Activated naive CD4-positive, alpha-beta T cell treated with anti-CD3 and anti-CD28 coated beads for 36 hours (primary cell): ENCODE measurements around the gene ABLIM2. TPM values are rescaled to one million over a fixed set of nuclear protein-coding genes. Genes with fewer than 3 reads are reported as not detected.

ENCODE experiments used
- CTCF ChIA-PET: fragments of 350-600 bp; sonication (Branson Sonifier 250); formaldehyde crosslinking; loops from one replicate; lab custom pipeline; 2021; ENCODE audit warnings: antibody characterized with exemption; lab: Charles Lee
- DNase-seq: peaks from one replicate; pipeline ENCODE4 v3.0.0-alpha.2; 2020
- H3K27ac Mint-ChIP-seq: one replicate; pipeline ENCODE4 v1.8.0; 2021; ENCODE audit warnings: mild to moderate bottlenecking, mixed read lengths
- H3K27me3 Mint-ChIP-seq: one replicate; pipeline ENCODE4 v1.8.0; 2021; ENCODE audit warnings: low read depth, mixed read lengths
- H3K36me3 Mint-ChIP-seq: one replicate; pipeline ENCODE4 v1.8.0; 2021; ENCODE audit warnings: low read depth, mixed read lengths
- H3K4me1 Mint-ChIP-seq: one replicate; pipeline ENCODE4 v1.8.0; 2021; ENCODE audit warnings: low read depth, mixed read lengths
- H3K4me3 Mint-ChIP-seq: one replicate; pipeline ENCODE4 v1.8.0; 2021; ENCODE audit warnings: mild to moderate bottlenecking, moderate library complexity, mixed read lengths
- H3K9me3 Mint-ChIP-seq: one replicate; pipeline ENCODE4 v1.8.0; 2021; ENCODE audit warnings: mixed read lengths
- intact Hi-C: fragments of 100-400 bp; cut with micrococcal nuclease; formaldehyde crosslinking; loops from one replicate; pipeline ENCODE4 v1.15.1; 2023
- total RNA-seq, 2 experiments: library from RNA; stranded (reverse); gene quantifications; one replicate each; pipeline ENCODE4 v1.2.3, GENCODE V29; 2021

ABLIM2 gene
- total RNA-seq, 2 experiments from 2014 or later, result 0.22 to 0.24 TPM

DNA sequence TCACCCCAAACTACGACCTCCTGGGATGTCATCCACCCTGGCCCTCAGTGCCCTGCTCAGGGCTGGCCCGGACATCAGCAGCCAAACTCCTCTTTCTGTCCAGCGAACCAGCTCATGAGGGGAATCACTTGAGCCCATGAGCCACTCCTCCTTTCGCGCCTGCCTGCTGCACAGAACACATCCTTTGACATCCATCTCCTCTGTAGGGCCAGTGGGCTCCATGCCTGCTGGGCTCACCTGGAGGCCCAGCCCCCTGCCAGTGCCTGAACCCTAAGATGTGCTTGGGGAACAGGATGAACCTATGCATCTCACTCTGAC lies 43.5 kb downstream of the ABLIM2 start:
- CTCF ChIA-PET, result no interaction called here
- no peaks in the 10 kb centered on the region for H3K4me1 Mint-ChIP-seq
- intact Hi-C loops, result no loop called here
- no peaks in the 10 kb centered on the region for H3K9me3 Mint-ChIP-seq
- H3K4me3 Mint-ChIP-seq, result no peak overlapping the region
- no peak for DNase-seq
- no peaks in the 10 kb centered on the region for H3K36me3 Mint-ChIP-seq
- H3K27ac Mint-ChIP-seq, result no peak overlapping the region
- H3K27me3 Mint-ChIP-seq, result no peaks in the 10 kb centered on the region

DNA sequence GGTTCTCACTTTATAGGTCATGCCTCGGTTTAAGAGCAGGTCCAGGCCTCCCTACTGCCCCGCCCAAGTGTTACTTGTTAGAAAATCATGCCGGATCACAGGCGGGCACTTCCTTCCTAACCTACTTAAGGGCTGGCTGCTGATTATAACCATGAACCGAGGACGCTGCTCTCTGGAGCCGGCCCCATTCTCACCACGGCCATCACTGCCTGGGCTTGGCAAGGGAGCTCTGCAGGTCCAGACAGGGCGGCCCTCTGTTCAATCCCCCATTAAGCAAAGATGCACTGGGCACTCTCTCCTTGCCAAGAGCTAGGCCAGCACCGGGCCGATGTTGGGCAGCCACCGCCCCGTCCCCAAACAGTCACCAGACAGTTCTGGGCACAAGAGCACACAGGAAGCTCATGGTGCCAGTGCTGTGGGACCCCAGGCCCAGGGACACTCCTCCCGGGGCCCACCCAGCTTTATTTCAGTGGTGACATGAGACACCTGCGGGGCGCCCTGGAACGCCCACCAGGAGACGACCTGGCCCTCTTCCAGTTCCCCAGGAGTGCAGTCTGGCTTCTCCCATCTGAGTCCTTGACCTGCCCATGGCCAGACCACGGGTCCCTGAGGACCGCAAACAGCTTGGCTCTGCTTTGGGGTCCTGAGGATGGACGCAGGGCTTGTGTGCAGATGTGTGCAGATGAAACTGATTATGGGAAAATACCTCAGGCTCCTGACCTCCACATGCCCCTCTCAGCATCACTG lies 44.0 kb downstream of the ABLIM2 start:
- Mint-ChIP-seq H3K36me3 (no peaks in the 10 kb centered on the region), H3K4me1 (no peaks in the 10 kb centered on the region)

DNA sequence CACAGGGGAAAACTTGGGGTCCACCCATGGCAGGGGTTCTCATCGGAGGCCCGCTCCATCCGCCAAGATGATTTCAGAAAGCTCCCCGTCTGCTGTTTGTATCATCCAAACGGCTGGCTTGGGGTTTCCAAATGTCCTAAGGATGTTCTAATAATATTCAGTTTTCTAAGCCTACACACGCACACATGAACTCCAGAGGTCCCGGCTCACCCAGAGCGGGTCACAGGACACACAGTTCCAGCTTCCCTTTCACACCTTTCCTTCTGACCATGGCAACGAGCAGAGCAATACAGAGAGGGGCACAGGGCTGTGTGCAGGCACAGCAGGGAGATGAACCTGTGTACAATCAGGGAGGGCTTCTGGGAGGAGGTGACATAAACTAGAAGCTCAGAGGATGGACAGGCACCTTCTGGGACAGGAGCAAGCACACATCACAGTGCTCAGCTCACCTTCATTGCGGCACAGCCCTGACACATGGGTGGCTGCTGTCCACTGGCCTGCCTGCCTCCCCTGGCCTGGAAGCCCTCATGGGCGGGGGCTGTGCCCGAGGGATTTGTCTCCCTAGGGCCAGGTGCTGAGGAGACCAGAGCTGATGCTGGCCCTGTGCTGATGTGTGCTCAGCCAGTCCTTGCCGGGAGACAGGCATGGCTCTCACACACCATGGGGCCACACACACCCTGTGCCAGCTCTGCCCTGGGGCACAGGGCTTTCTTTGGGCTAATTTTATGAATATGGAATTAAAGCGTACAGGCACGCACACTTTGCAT lies 44.8 kb downstream of the ABLIM2 start:
- intact Hi-C loops, result no loop called here
- no peaks in the 10 kb centered on the region for H3K36me3 Mint-ChIP-seq
- DNase-seq, result no peak
- H3K27me3 Mint-ChIP-seq, result no peaks in the 10 kb centered on the region
- H3K27ac Mint-ChIP-seq, result no peak overlapping the region
- H3K4me3 Mint-ChIP-seq, result no peak overlapping the region
- CTCF ChIA-PET, result no interaction called here
- no peaks in the 10 kb centered on the region for H3K4me1 Mint-ChIP-seq
- H3K9me3 Mint-ChIP-seq, result no peaks in the 10 kb centered on the region

More for the DNA sequence above, 44.0 kb downstream of the ABLIM2 start:
- Mint-ChIP-seq H3K27ac (no peak overlapping the region), H3K4me3 (no peak overlapping the region), H3K9me3 (no peaks in the 10 kb centered on the region), H3K27me3 (no peaks in the 10 kb centered on the region)
- DNase-seq, result no peak
- intact Hi-C loops, result no loop called here
- CTCF ChIA-PET, result no interaction called here

- Mint-ChIP-seq H3K27me3 (no peaks in the 10 kb centered on the region), H3K4me3 (no peak overlapping the region), H3K27ac (no peak overlapping the region), H3K9me3 (no peaks in the 10 kb centered on the region), H3K4me1 (no peaks in the 10 kb centered on the region), H3K36me3 (no peaks in the 10 kb centered on the region)
- CTCF ChIA-PET, result no interaction called here
- no peak for DNase-seq
- intact Hi-C loops, result no loop called here
Observed at GRCh38 chr4:8112672-8113071, 45.9 kb downstream of the ABLIM2 start.

GRCh38 chr4:8112036-8112576 lies 46.5 kb downstream of the ABLIM2 start:
- no peaks in the 10 kb centered on the region for H3K9me3 Mint-ChIP-seq
- CTCF ChIA-PET, result no interaction called here

DNA sequence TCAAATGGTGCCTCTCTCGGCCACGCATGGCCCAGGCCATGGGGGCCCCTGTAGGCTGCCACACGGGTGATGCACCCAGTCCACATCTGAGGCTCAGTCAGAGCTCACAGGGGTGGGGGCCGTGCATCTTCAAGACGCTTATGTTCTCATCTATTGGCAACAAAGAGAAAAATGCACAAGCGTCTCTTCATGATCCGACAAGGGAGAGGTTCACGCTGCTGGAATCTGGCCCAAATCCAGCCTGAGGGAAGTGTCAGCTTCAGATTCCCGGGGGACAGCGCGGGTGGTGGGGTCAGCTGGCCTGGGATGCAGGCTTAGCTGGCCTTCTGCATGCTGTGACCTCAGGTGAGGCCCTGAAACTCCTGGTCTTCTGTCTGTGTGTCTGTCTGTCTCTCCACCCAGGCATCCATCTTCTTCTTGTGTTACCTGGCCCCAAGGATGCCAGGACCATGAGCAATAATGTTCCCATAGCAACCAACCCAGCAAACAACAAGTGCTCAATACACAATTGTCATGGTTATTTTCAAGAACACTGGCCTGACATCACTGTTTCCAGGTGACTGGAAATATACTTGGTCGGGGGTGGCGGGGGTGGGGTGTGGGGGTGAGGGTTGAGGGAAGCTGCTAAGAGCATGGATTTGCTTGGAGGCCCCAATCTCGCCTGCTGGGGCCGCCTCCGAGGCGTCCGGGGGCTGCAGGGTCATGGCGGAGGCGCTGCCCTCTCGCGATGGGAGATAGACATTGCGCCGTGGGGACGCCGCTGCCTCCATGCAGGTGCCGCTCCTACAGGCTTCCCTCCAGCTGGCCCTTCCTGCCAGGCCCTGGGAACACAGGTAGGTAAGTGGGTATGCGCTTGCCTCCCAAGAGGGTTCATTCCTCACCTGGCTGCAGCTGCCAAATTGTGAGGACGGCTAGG lies 48.3 kb downstream of the ABLIM2 start:
- CTCF ChIA-PET, result no interaction called here
- intact Hi-C loops, result no loop called here
- H3K9me3 Mint-ChIP-seq, result no peaks in the 10 kb centered on the region
- H3K27me3 Mint-ChIP-seq, result no peaks in the 10 kb centered on the region
- H3K4me3 Mint-ChIP-seq, result no peak overlapping the region
- H3K27ac Mint-ChIP-seq, result no peak overlapping the region
- H3K36me3 Mint-ChIP-seq, result no peaks in the 10 kb centered on the region
- H3K4me1 Mint-ChIP-seq, result no peaks in the 10 kb centered on the region
- DNase-seq, result peak; percentile 14

More at GRCh38 chr4:8112036-8112576, 46.5 kb downstream of the ABLIM2 start:
- no peak for DNase-seq
- intact Hi-C loops, result no loop called here
- Mint-ChIP-seq H3K27me3 (no peaks in the 10 kb centered on the region), H3K27ac (no peak overlapping the region), H3K4me1 (no peaks in the 10 kb centered on the region), H3K4me3 (no peak overlapping the region), H3K36me3 (no peaks in the 10 kb centered on the region)

- Mint-ChIP-seq H3K36me3 (no peaks in the 10 kb centered on the region), H3K27me3 (no peaks in the 10 kb centered on the region), H3K4me1 (no peaks in the 10 kb centered on the region), H3K27ac (no peak overlapping the region), H3K4me3 (no peak overlapping the region), H3K9me3 (no peaks in the 10 kb centered on the region)
- no peak for DNase-seq
- intact Hi-C loops, result no loop called here
- CTCF ChIA-PET, result no interaction called here
Observed at GRCh38 chr4:8109406-8110065, 49.1 kb downstream of the ABLIM2 start.

DNA sequence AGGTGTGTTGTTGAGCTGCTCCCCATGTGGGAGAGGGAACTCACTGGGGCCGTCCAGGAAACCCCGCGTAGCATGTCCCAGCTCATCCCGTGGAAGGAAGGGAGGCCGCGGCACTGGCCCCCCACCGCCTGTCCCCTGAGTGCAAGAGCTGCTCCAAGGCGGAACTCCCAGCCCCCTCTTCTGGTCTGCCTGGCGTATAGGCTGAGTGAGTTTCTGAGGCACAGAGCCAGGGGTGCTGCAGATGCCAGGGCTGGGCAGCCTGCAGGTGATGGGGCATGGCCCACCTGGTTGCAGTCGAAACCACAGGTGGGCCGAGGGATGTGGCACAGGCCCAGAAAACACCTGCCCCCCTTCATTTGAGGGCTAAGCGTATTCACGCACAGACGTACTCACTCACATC lies 49.6 kb downstream of the ABLIM2 start:
- no peak for DNase-seq
- no peak overlapping the region for H3K4me3 Mint-ChIP-seq
- intact Hi-C loops, result no loop called here
- no peaks in the 10 kb centered on the region for H3K4me1 Mint-ChIP-seq
- H3K36me3 Mint-ChIP-seq, result no peaks in the 10 kb centered on the region
- CTCF ChIA-PET, result no interaction called here
- H3K27me3 Mint-ChIP-seq, result no peaks in the 10 kb centered on the region
- no peak overlapping the region for H3K27ac Mint-ChIP-seq
- H3K9me3 Mint-ChIP-seq, result no peaks in the 10 kb centered on the region

GRCh38 chr4:8108261-8108660 lies 50.4 kb downstream of the ABLIM2 start:
- CTCF ChIA-PET, result no interaction called here

GRCh38 chr4:8107146-8107657 lies 51.4 kb downstream of the ABLIM2 start:
- Mint-ChIP-seq H3K4me3 (no peak overlapping the region), H3K36me3 (no peaks in the 10 kb centered on the region), H3K4me1 (no peaks in the 10 kb centered on the region), H3K27me3 (no peaks in the 10 kb centered on the region), H3K27ac (no peak overlapping the region), H3K9me3 (no peaks in the 10 kb centered on the region)
- DNase-seq, result no peak
- CTCF ChIA-PET, result no interaction called here
- intact Hi-C loops, result no loop called here

More at GRCh38 chr4:8108261-8108660, 50.4 kb downstream of the ABLIM2 start:
- no peaks in the 10 kb centered on the region for H3K36me3 Mint-ChIP-seq
- no peaks in the 10 kb centered on the region for H3K9me3 Mint-ChIP-seq
- no peak overlapping the region for H3K27ac Mint-ChIP-seq
- no peaks in the 10 kb centered on the region for H3K4me1 Mint-ChIP-seq
- H3K4me3 Mint-ChIP-seq, result no peak overlapping the region
- intact Hi-C loops, result no loop called here
- no peaks in the 10 kb centered on the region for H3K27me3 Mint-ChIP-seq
- no peak for DNase-seq

DNA sequence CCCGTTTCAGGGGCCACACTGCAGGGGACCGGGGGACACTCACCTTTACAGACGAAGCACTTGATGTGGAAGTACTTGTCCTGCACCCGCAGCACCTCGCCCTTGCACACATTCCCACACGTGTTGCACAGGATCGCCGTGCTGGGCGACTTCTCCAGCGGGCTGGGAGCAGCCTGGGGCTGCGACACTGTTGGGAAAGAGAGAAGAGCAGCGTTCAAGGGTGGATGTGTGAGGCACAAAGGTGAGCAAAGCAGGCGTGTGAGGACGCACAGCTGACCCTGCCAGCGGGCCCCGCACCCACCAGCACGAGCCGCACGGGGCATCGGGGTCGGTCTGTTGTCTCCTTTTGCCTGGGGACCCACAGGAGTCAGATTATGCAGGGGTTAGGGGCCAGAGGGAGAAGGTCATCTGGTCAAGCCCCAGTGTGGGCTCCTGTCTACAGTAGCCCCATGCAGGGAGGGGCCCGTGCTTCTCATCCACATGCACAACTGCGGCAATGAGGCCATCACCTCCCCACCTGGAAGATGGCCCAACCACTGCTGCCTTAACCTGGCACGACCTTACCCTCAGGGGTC lies 52.1 kb downstream of the ABLIM2 start:
- no peak overlapping the region for H3K4me3 Mint-ChIP-seq
- no peaks in the 10 kb centered on the region for H3K27me3 Mint-ChIP-seq
- H3K36me3 Mint-ChIP-seq, result no peaks in the 10 kb centered on the region
- DNase-seq, result no peak
- intact Hi-C loops, result no loop called here
- no peaks in the 10 kb centered on the region for H3K9me3 Mint-ChIP-seq
- no peak overlapping the region for H3K27ac Mint-ChIP-seq
- H3K4me1 Mint-ChIP-seq, result no peaks in the 10 kb centered on the region
- CTCF ChIA-PET, result no interaction called here
